ENCODE results near the gene ACKR1.

The ACKR1 gene

DNA sequence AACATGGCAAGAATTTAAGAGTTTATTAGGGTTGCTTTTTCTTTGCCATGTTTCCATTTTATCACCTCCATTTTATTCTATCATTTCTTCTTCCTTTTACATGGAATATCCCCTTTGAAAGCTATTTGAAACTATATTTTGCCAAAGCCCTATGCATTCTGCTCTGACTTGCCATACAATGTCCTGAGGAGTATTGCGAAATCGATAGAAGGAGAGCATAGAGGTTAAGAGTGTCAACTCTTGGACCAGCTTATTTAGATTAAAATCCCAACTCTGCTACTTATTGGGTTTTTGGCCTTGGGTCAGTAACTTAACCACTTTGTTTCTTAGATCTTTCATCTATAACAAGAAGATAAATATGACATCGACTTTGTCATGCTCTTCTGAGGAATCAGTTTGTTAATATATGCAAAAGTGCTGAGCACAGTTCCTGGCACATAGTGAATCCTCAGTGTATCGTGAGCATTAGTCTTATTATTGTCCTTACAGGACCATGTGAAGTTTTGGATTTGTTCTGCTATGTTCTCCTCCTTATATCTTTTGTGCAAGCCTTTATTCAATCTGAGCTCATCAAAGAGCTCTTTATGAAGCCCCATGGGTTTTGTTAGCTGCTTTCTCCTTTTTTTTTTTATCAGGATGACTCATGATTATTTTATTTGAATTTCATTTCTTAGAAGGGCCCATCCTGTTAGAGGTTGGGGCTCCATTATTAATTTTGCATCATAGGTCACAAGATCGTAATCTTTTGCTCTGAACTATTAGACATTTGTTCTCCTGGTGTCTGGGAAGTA lies 17.6 kb downstream of the ACKR1 start:
- no peak for DNase-seq (ENCODE audit: low read depth)

DNA sequence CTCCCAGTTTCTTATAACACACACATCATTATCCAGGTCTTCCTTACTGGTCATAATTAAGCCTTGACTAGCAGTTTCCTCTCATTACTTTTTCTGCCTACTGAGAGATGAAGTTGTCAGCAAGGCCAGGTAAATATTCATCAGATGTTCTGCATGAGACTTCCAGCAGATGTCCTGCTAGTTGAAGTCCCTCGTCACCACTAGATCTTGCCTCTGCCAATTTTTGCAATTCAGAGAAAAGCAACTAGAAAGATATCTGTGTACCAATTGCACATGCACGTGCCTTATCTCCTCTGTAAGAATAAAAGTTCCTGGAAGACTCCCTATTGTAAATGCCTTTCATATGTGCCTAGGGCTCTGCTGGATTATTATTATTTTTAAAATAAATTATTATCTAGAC lies 18.3 kb downstream of the ACKR1 start:
- no peak for DNase-seq (ENCODE audit: low read depth)

DNA sequence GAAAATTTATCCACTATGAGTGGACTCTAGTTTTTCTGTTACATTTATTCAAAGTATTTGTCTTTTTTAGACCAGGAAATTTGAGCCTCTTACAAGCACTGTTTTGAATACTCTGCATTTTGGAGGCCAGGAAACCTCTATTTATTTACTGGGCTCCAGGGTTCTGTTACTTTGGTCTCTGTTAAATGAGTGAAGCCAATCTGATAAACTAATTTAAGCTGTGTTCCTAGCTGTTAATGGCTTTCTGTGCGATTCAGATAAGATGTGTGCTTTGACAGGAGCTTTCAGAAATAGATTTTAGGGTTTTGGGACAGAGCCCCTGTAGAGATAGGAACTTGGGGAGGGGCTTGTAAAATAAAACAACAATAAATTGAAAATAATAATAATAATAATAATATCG lies 23.9 kb downstream of the ACKR1 start:
- DNase-seq (ENCODE audit: low read depth), result no peak

DNA sequence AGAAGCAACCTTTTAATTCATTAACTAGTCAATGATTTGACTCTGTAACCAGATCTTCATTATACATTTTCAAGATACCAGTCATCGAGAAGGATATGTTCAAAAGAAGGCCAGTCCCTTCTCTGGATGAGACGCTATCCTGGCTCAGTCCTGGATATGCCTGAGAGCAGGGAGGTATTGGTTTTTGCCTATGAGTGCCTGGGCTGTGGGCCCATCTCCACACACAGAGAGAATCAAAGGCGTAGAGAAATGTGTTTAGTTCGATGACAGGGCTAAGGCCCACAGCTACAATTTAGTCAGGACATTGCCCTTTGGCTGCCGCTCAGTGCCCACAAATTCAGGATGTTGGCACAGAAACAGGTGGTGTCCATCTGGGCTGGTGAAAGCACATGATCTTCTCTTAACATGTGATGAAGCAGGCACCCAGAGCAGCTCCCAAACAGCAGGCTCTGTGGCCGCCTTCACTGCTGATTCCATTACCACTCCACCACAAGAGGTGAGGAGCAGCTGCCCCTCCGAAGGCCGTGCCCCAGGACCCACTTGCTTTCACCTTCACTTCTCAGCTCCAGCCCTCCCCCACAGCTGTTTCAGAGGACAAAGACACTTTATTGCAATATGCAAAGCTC lies 24.7 kb downstream of the ACKR1 start:
- DNase-seq (ENCODE audit: low read depth), result no peak

- no peak for DNase-seq (ENCODE audit: low read depth)
Measured at GRCh38 chr1:159229896-159230295, 25.2 kb downstream of the ACKR1 start.

DNA sequence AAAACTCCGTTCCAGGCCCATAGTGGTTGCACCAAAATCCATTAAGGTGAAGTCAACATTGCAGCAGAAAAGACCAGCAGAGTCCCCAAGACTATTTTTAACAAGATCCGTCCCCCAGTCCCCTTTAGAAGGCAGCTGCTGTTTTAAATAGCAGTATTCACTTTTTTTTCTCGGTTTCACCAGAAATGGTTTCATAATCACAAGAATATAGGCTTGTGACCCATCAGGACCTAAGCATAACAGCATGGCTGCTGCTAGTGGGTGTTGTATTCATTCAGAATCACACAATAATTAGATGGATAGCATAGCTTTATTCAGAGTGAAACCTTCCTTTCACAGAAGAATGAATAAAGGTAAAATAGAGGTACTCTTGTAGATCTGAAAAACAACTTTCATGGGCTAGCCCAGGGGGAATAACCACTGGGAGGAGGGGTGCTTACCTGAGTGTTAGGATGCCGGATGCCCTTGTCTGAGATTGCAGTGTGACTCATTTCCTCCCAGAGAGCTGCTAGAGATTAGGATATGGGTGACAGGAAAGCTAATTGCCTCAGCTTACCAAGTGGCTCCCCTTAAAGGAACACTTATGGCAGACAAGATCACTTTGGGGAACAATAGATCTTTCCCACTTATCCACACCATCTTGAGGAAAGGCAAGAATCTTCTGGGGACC lies 35.0 kb downstream of the ACKR1 start:
- DNase-seq (ENCODE audit: low read depth), result no peak

- DNase-seq (ENCODE audit: low read depth), result no peak
Measured at GRCh38 chr1:159247266-159247665, 42.6 kb downstream of the ACKR1 start.

DNA sequence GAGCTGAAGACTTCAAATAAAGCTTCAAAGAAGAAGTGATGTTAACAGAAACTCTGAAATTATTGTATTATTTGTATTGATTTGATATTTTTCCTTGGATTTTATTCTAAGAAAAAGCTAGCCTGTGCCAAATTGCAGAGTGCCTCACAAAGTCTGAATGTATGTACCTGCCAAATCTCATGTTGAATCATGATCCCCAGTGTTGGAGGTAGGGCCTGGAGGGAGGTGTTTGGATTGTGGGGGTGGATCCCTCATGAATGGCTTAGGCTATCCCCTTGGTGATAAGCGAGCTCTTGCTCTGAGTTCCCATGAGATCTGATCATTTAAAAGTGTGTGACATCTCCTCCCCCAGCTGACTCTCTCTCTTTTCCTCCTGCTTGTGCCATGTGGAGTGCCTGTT lies 43.6 kb downstream of the ACKR1 start:
- no peak for DNase-seq (ENCODE audit: low read depth)

DNA sequence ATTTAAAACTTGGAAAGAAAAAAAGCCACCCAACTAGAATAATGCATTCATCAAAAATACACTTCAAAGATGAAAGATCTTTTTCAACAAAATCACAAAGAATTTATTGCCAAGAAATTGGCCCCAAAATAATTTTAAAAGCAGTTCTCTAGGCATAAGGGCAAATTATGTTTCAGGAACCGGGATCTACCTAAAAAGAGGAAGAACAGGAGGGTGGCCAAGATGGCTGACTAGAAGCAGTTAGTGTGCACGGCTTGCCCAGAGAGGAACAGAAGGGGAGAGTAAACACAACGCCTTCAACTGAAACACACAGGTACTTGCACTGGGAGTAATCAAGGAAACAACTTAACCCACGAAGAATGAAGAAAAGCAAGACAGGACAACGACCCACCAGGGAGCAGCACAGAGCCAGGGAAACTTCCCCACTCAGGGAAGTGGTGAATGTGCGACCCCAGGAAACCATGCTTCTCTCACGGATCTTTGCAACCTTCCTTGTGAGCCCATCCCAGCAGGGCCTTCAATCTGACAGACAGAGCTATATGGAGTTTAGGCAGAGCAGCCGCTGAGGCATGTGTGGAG lies 46.1 kb downstream of the ACKR1 start:
- no peak for DNase-seq (ENCODE audit: low read depth)

Measured in stimulated activated CD4-positive, alpha-beta T cell treated with anti-CD3 and anti-CD28 coated beads, Interleukin-2, amount 100 ng/mL, for 4 hours (primary cell).